ENCODE results near the gene XPO5. TPM values are rescaled to one million over a fixed set of nuclear protein-coding genes. Genes with fewer than 3 reads are reported as not detected.

Gene XPO5
- 31.7 and 124 TPM in 2 replicates for total RNA-seq (2012; rRNA removed)

DNA sequence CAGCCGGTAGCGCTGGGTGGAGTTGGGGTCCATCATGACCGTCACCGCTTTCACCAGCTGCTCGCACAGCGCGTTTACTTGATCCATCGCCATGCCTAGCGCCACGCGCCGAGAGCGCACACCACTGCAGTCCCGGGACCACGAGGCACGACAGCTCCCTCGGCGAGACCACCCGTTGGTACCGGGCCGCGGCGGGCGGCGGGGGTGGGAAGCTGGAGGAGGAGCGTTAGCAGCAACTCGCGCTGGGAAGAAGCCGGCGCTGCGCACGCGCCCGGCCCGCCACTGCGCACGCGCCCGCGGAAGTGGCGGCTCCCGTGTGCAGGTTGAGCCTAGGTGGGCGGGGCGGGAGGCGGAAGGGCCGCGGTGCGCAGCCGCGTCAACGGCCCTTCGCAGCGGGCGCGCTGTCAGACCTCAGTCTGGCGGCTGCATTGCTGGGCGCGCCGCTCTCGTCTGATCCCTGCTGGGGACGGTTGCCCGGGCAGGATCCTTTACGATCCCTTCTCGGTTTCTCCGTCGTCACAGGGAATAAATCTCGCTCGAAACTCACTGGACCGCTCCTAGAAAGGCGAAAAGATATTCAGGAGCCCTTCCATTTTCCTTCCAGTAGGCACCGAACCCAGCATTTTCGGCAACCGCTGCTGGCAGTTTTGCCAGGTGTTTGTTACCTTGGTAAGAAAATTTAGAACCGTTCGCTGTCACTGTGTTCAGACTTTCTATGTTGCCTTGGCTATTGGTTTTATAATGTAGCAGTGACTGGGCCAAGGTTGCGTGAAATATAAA is at the start of gene XPO5, which contains the start of gene POLH:
XPO5 (minus strand) TSS at position 267 of the 780 bp plus-strand sequence; CDS start at position 93, 174 bp downstream.
POLH (plus strand) TSS at position 414 of the 780 bp plus-strand sequence. CDS start 6,135 bp downstream, outside the sequence.
- H3K9ac ChIP-seq (ENCODE audit: low read depth, low read length) = peak within 1 kb of the TSS; percentile 88
- no peaks in the 10 kb centered on the region for H3K9me3 ChIP-seq (replicated peaks; ENCODE audit: low read length)
- no peaks in the 10 kb centered on the region for H3K27me3 ChIP-seq (ENCODE audit: control insufficient read depth, insufficient read depth, low read length)
- peaks cover 24% of the 10 kb centered on the region for H3K36me3 ChIP-seq (ENCODE audit: insufficient read depth, low read length)
- peaks cover 31% of the 10 kb centered on the region for H3K4me1 ChIP-seq (ENCODE audit: control insufficient read depth, insufficient read depth, low read length)
- H3K4me3 ChIP-seq (ENCODE audit: low read length) = peak within 1 kb of the TSS; percentile 100
- peak within 1 kb of the TSS; percentile 88 for H3K4me2 ChIP-seq (ENCODE audit: low read length)

DNA sequence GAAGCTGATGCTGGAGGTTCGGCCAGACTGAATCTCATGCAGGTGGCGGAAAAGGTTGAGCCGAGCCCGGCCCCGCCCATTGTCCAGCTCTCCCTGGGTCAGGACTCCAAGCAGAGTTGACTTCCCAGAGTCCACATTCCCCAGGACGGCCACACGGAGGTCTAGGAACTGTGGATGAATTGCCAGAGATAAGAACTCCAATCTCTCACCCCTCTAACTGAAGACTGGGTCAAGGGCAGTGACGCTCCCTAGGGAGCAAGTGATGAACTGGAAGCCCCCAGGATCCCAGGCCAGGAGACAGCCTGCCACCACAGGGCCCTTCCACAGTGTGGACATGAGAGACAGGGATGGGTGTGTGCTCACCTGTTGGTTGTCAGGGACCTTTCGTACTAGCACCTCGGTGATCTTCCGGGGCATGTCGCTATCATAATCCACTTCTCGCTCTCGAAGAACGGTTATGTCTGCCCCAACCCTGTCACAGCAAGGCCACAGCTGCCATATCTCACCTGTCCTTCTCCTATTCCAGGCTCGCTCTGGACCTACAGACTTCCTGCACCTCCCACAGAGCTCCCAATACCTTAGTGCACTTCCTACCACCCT is 49.7 kb upstream of the XPO5 start:
- Histone ChIP-seq H3K9ac (ENCODE audit: low read depth, low read length) (no peak overlapping the region), H3K36me3 (ENCODE audit: insufficient read depth, low read length) (peaks cover 59% of the 10 kb centered on the region), H3K4me3 (ENCODE audit: low read length) (no peak overlapping the region)

DNA sequence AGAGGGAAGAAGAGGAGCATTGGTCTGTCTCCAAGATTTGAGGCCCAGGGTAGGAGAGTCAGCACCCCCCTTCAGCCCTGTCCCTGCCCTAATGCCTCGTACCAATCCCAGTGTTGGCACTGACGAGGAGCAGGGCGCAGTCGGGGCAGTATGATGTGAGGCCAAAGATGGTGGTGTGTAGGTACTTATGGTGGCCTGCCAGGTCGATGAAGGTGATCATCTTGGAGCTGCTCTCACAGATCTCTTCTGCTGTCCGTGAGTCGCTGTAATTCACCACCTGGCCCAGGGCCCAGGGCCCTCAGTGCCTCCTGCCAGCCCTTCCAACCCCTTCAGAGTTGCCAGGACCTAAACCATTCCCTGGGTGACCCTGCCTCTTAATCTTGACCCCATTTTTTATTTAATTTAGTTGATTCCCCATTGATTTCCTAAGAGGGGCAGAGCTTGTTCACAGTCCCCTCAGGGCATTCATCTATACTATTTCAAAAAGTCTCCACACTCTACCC is 49.0 kb upstream of the XPO5 start:
- Histone ChIP-seq H3K4me1 (ENCODE audit: control insufficient read depth, insufficient read depth, low read length) (peaks cover 13% of the 10 kb centered on the region), H3K27me3 (ENCODE audit: control insufficient read depth, insufficient read depth, low read length) (no peaks in the 10 kb centered on the region), H3K4me3 (ENCODE audit: low read length) (no peak overlapping the region), H3K36me3 (ENCODE audit: insufficient read depth, low read length) (peaks cover 65% of the 10 kb centered on the region), H3K9me3 (replicated peaks; ENCODE audit: low read length) (no peaks in the 10 kb centered on the region), H3K9ac (ENCODE audit: low read depth, low read length) (no peak overlapping the region), H3K4me2 (ENCODE audit: low read length) (no peak overlapping the region)

More for the DNA sequence above, 49.7 kb upstream of the XPO5 start:
- no peaks in the 10 kb centered on the region for H3K27me3 ChIP-seq (ENCODE audit: control insufficient read depth, insufficient read depth, low read length)
- H3K9me3 ChIP-seq (replicated peaks; ENCODE audit: low read length) = no peaks in the 10 kb centered on the region
- H3K4me2 ChIP-seq (ENCODE audit: low read length) = no peak overlapping the region
- H3K4me1 ChIP-seq (ENCODE audit: control insufficient read depth, insufficient read depth, low read length) = peaks cover 18% of the 10 kb centered on the region

DNA sequence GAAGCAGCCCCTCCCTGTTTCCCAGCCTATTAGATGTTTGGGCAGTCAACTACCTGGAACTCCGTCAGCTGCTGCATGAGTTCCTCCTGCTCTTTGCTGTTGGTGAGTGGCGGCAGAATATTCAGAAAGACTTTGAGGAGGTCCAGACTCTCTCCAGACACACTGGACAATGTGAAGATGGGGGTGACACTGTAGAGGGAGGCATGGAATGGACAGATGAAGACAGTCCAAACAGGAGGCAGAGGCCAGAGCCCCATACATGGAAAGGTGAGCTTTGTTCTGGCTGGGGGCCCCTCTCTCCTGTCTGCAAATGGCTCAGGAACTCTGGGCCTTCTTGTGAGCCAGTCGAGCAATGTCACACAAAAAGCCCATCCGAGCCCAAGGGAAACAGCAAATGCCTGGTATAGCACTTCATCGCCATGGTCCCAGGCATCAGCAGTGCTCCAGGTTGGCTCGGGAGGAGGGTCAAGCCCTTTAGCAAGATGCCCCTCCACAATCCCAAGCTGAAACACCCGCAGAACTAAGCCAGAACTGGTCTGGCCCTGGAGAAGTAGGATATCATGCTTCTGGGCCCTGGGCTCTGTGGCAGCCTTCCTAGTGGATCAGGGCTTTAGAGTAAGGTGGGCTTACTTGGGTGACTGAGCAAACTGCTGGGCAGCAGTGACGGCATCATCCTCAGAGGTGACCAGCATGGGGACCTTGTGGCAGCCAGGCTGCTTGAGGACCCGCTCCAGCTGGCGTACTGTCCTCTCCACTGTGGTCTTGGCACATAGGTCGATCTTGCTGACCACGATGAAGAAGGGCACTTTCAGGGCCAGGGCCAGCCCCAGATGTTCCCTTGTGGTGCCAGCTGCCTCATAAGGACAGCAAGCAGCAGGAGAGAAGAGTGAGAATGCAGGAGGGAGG is 48.3 kb upstream of the XPO5 start:
- Histone ChIP-seq H3K4me3 (ENCODE audit: low read length) (no peak overlapping the region), H3K36me3 (ENCODE audit: insufficient read depth, low read length) (peaks cover 71% of the 10 kb centered on the region), H3K9ac (ENCODE audit: low read depth, low read length) (no peak overlapping the region), H3K9me3 (replicated peaks; ENCODE audit: low read length) (no peaks in the 10 kb centered on the region), H3K4me1 (ENCODE audit: control insufficient read depth, insufficient read depth, low read length) (peaks cover 13% of the 10 kb centered on the region), H3K27me3 (ENCODE audit: control insufficient read depth, insufficient read depth, low read length) (no peaks in the 10 kb centered on the region), H3K4me2 (ENCODE audit: low read length) (no peak overlapping the region)

DNA sequence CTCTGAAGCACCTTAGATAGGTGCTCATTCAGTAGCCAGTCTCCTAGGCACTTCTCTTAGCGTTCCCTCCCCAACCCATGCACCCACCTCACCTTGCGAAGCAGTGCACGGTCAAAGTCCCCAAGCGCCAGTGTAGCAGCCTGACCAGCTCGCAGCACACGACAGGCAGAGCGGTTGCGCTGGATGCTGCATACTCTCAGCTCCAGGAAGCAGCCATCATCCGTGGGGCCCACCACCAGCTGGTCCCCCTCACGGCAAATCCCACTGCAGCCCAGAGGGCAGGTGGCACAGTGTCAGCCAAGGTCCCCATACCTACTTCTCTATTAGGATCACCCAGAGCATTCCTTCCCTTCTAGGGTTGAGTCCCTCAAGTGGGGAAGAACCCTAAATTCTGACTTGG is 46.7 kb upstream of the XPO5 start:
- Histone ChIP-seq H3K27me3 (ENCODE audit: control insufficient read depth, insufficient read depth, low read length) (no peaks in the 10 kb centered on the region), H3K4me1 (ENCODE audit: control insufficient read depth, insufficient read depth, low read length) (peaks cover 9% of the 10 kb centered on the region), H3K9ac (ENCODE audit: low read depth, low read length) (no peak overlapping the region), H3K4me3 (ENCODE audit: low read length) (no peak overlapping the region), H3K4me2 (ENCODE audit: low read length) (no peak overlapping the region), H3K9me3 (replicated peaks; ENCODE audit: low read length) (no peaks in the 10 kb centered on the region), H3K36me3 (ENCODE audit: insufficient read depth, low read length) (peaks cover 71% of the 10 kb centered on the region)

DNA sequence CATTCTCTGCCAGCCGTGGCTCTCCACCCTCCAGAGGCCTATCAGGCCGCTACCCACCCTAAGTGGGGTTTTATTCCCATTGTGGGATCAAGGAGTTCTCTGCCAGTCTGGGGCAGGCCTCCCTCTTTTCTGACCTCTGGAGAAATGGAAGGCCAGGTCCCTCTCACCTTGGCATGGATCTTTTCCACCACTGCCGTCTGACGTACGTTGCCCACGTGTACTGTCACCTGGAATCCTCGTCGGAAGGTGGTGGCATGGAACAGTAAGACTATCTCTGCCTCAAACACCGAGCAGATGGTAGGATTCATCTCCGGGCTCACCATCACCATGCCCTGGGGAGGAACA is 46.0 kb upstream of the XPO5 start:
- no peak overlapping the region for H3K9ac ChIP-seq (ENCODE audit: low read depth, low read length)
- peaks cover 71% of the 10 kb centered on the region for H3K36me3 ChIP-seq (ENCODE audit: insufficient read depth, low read length)
- H3K9me3 ChIP-seq (replicated peaks; ENCODE audit: low read length) = no peaks in the 10 kb centered on the region
- no peak overlapping the region for H3K4me3 ChIP-seq (ENCODE audit: low read length)
- no peaks in the 10 kb centered on the region for H3K27me3 ChIP-seq (ENCODE audit: control insufficient read depth, insufficient read depth, low read length)
- no peak overlapping the region for H3K4me2 ChIP-seq (ENCODE audit: low read length)
- H3K4me1 ChIP-seq (ENCODE audit: control insufficient read depth, insufficient read depth, low read length) = peaks cover 2% of the 10 kb centered on the region

DNA sequence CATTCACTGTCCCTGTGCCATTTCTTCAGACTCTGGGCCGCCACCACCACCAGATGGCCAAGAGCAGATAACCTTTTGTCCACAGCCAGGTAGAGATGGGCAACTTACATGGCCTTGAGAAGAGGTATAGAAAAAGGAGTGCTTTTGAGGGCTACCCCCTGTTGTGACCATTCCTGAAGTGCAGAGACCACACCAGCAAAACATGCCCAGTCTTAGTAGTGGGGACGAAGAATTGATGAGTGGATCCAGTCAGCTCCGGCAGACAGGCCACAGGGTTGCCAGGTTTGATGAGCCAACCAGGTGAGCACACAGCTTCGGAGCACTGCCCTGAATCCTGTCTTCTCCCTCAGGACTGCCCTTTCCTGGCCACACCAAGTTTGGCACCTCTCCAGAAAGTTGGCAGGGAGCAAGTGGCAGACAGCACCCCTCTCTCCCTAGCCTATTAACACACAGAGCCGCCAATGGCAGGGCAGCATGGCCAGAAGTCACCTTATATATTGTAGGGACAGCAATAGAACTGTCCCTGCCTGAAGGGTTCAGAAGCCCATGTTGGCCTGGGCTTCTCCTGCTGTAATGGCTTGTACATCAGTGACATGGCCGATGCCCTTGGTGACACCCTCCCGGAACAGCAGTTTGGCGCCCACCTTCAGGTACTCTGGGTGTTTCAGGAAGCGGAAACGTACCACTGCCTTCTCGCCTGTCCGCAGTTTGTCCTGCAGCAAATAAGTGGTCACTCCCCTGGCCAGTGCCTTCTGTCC is 45.4 kb upstream of the XPO5 start:
- H3K4me3 ChIP-seq (ENCODE audit: low read length) = no peak overlapping the region
- no peaks in the 10 kb centered on the region for H3K9me3 ChIP-seq (replicated peaks; ENCODE audit: low read length)
- no peak overlapping the region for H3K4me2 ChIP-seq (ENCODE audit: low read length)
- H3K27me3 ChIP-seq (ENCODE audit: control insufficient read depth, insufficient read depth, low read length) = no peaks in the 10 kb centered on the region
- peaks cover 75% of the 10 kb centered on the region for H3K36me3 ChIP-seq (ENCODE audit: insufficient read depth, low read length)
- H3K4me1 ChIP-seq (ENCODE audit: control insufficient read depth, insufficient read depth, low read length) = no peaks in the 10 kb centered on the region
- no peak overlapping the region for H3K9ac ChIP-seq (ENCODE audit: low read depth, low read length)

DNA sequence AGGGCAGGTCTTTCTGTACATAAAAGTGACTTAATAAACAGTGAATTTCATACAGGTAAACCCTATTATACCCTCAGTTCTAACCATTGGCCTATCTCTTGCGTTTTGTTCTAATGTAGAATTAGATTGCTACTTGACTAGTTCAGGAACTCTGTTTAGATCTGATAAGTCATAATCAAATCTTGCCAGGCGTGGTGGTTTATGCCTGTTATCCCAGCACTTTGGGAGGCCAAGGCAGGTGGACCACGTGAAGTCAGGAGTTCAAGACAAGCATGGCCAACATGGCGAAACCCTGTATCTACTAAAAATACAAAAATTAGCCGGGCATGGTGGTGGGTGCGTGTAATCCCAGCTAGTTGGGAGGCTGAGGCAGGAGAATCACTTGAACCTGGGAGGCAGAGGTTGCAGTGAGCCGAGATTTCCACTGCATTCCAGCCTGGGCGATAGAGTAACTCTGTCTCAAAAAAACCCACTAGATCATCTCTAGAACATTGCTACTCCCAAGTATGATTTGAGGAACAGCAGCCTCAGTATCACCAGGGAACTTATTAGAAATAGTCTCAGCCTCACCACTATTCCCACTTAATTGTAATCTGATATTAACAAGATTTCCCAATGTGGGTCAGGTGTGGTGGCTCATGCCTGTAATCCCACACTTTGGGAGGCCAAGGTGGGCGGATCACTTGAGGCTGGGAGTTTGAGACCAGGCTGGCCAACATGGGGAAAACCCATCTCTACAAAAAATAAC is 41.1 kb upstream of the XPO5 start:
- H3K4me3 ChIP-seq (ENCODE audit: low read length) = no peak overlapping the region
- H3K36me3 ChIP-seq (ENCODE audit: insufficient read depth, low read length) = peaks cover 52% of the 10 kb centered on the region
- no peaks in the 10 kb centered on the region for H3K9me3 ChIP-seq (replicated peaks; ENCODE audit: low read length)
- no peaks in the 10 kb centered on the region for H3K27me3 ChIP-seq (ENCODE audit: control insufficient read depth, insufficient read depth, low read length)
- H3K4me1 ChIP-seq (ENCODE audit: control insufficient read depth, insufficient read depth, low read length) = peaks cover 4% of the 10 kb centered on the region
- no peak overlapping the region for H3K9ac ChIP-seq (ENCODE audit: low read depth, low read length)
- H3K4me2 ChIP-seq (ENCODE audit: low read length) = no peak overlapping the region

DNA sequence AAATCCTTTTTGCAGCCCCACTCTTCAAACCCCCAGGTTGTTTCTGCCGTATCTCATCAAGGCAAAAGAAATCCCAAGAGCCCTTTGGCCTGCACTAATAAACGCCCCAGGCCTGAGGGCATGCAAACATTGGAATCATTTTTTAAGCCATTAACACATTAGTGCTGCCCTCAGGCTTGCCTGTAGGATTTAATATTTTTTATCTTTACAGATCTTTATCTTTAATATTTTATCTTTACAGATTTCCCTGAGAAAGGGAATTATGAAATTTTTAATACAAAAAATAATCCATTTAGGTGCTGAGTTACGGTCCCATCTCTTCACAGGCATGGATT is 38.5 kb upstream of the XPO5 start:
- no peaks in the 10 kb centered on the region for H3K9me3 ChIP-seq (replicated peaks; ENCODE audit: low read length)
- no peak overlapping the region for H3K4me3 ChIP-seq (ENCODE audit: low read length)
- no peak overlapping the region for H3K4me2 ChIP-seq (ENCODE audit: low read length)
- H3K36me3 ChIP-seq (ENCODE audit: insufficient read depth, low read length) = peaks cover 42% of the 10 kb centered on the region
- H3K27me3 ChIP-seq (ENCODE audit: control insufficient read depth, insufficient read depth, low read length) = no peaks in the 10 kb centered on the region
- no peak overlapping the region for H3K9ac ChIP-seq (ENCODE audit: low read depth, low read length)
- peaks cover 4% of the 10 kb centered on the region for H3K4me1 ChIP-seq (ENCODE audit: control insufficient read depth, insufficient read depth, low read length)

DNA sequence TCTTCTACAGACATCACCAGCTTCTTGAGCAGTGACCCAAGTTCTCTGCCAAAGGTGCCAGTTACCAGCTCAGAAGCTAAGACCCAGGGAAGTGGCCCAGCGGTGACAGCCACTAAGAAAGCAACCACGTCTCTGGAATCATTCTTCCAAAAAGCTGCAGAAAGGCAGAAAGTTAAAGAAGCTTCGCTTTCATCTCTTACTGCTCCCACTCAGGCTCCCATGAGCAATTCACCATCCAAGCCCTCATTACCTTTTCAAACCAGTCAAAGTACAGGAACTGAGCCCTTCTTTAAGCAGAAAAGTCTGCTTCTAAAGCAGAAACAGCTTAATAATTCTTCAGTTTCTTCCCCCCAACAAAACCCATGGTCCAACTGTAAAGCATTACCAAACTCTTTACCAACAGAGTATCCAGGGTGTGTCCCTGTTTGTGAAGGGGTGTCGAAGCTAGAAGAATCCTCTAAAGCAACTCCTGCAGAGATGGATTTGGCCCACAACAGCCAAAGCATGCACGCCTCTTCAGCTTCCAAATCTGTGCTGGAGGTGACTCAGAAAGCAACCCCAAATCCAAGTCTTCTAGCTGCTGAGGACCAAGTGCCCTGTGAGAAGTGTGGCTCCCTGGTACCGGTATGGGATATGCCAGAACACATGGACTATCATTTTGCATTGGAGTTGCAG is 38.0 kb upstream of the XPO5 start:
- H3K4me2 ChIP-seq (ENCODE audit: low read length) = no peak overlapping the region
- H3K4me1 ChIP-seq (ENCODE audit: control insufficient read depth, insufficient read depth, low read length) = peaks cover 4% of the 10 kb centered on the region
- peaks cover 44% of the 10 kb centered on the region for H3K36me3 ChIP-seq (ENCODE audit: insufficient read depth, low read length)
- no peaks in the 10 kb centered on the region for H3K9me3 ChIP-seq (replicated peaks; ENCODE audit: low read length)
- H3K27me3 ChIP-seq (ENCODE audit: control insufficient read depth, insufficient read depth, low read length) = no peaks in the 10 kb centered on the region
- no peak overlapping the region for H3K9ac ChIP-seq (ENCODE audit: low read depth, low read length)
- H3K4me3 ChIP-seq (ENCODE audit: low read length) = no peak overlapping the region
